A549 treated with CpdA at 1 μM for 4 hours (cell line): ENCODE results near the gene TSPY4. TPM values are rescaled to one million over a fixed set of nuclear protein-coding genes. Genes with fewer than 3 reads are reported as not detected.

Experiments used
- total RNA-seq: library from RNA; stranded (reverse); fragments of 200-300 nt; extraction: Qiagen RNA extraction; gene quantifications from 5 replicates; pipeline ENCODE4 v1.2.3, GENCODE V29; 2022; ENCODE audit warnings: low read depth

TSPY4 gene, protein sequence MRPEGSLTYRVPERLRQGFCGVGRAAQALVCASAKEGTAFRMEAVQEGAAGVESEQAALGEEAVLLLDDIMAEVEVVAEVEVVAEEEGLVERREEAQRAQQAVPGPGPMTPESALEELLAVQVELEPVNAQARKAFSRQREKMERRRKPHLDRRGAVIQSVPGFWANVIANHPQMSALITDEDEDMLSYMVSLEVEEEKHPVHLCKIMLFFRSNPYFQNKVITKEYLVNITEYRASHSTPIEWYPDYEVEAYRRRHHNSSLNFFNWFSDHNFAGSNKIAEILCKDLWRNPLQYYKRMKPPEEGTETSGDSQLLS
- not detected in 5 replicates for total RNA-seq

DNA sequence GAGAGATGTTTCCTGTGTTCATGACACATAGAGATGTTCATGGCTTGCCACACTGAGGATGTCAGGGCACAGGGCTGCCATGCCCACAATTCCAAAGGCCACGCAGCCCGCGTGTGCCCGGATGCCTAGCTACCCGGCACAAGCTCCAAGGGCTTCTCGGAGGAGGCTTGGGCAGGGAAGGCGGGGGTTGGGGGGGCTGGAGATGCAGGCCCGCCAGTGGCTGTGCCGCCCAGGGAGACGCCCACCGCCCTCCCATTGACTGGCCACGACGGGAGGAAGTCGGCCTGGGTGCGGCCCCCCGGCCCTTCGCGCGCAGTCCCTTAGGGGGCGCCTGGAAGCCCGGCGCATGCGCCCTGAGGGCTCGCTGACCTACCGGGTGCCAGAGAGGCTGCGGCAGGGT, at the start of gene TSPY4:
Gene TSPY4, plus strand, starts transcription at position 301 of the 400 bp plus-strand sequence. Its CDS starts 46 bp downstream, at position 347.

DNA sequence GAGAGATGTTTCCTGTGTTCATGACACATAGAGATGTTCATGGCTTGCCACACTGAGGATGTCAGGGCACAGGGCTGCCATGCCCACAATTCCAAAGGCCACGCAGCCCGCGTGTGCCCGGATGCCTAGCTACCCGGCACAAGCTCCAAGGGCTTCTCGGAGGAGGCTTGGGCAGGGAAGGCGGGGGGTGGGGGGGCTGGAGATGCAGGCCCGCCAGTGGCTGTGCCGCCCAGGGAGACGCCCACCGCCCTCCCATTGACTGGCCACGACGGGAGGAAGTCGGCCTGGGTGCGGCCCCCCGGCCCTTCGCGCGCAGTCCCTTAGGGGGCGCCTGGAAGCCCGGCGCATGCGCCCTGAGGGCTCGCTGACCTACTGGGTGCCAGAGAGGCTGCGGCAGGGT, 20.2 kb downstream of the TSPY4 start, which contains the start of gene TSPY8:
Gene TSPY8, plus strand, starts transcription at position 301 of the 400 bp plus-strand sequence. Its CDS starts 46 bp downstream, at position 347.

Other genes starting within 250 kb of the TSPY4 start
- gene TSPY8, start 20.3 kb downstream of the TSPY4 start, total RNA-seq: not detected in 5 replicates
- gene TSPY3, start 61.0 kb downstream of the TSPY4 start, total RNA-seq: not detected in 5 replicates
- not detected in 5 replicates for gene TSPY1, start 129.5 kb downstream of the TSPY4 start, total RNA-seq
- gene TSPY9, start 149.8 kb downstream of the TSPY4 start, total RNA-seq: not detected in 5 replicates
- not detected in 5 replicates for gene TSPY10, start 190.4 kb downstream of the TSPY4 start, total RNA-seq